Liver (tissue), 3 donors: ENCODE results near the gene PPP1R1B.

Source experiments
- EGR1 ChIP-seq, 2 donors: IDR thresholded peaks; 2 replicates each; pipeline ENCODE4 v1.6.1; 2016 to 2018; ENCODE audit warnings: antibody characterized with exemption in 2 of 2, low read depth in 2 of 2
- GABPA ChIP-seq, 2 donors: IDR thresholded peaks in 1 of 2; conservative IDR thresholded peaks in 1 of 2; 2 replicates each; pipeline ENCODE4 v1.6.1; 2016; ENCODE audit warnings: antibody characterized with exemption in 2 of 2, mild to moderate bottlenecking in 1 of 2, moderate library complexity in 1 of 2
- HNF4G ChIP-seq: IDR thresholded peaks from 2 replicates; pipeline ENCODE4 v1.6.1; 2016; ENCODE audit warnings: antibody characterized with exemption
- JUND ChIP-seq, 2 donors: IDR thresholded peaks; 2 replicates each; pipeline ENCODE4 v1.6.1; 2016; ENCODE audit warnings: antibody characterized with exemption in 2 of 2
- RAD21 ChIP-seq, 2 donors: IDR thresholded peaks; 2 replicates each; pipeline ENCODE4 v1.6.1; 2016; ENCODE audit warnings: antibody characterized with exemption in 2 of 2, mild to moderate bottlenecking in 2 of 2
- SP1 ChIP-seq: IDR thresholded peaks from 2 replicates; pipeline ENCODE4 v1.6.1; 2018; ENCODE audit warnings: antibody characterized with exemption, mild to moderate bottlenecking
- YY1 ChIP-seq: IDR thresholded peaks from 2 replicates; pipeline ENCODE4 v1.6.1; 2016; ENCODE audit warnings: antibody characterized with exemption, mild to moderate bottlenecking
- TF ChIP-seq, protein P1 (sequence below): fragments of 150-350 bp; IDR thresholded peaks from 2 replicates; pipeline ENCODE4 v1.5.1; 2017; ENCODE audit warnings: improper control_type of control experiment, low read depth, low read length; ENCODE audit not compliant: missing input control
- TF ChIP-seq, protein P2 (sequence below): IDR thresholded peaks from 2 replicates; pipeline ENCODE4 v1.6.1; 2016; ENCODE audit warnings: antibody characterized with exemption
- TF ChIP-seq, protein P3 (sequence below): IDR thresholded peaks from 2 replicates; pipeline ENCODE4 v1.6.1; 2016; ENCODE audit warnings: antibody characterized with exemption, mild to moderate bottlenecking
- TF ChIP-seq, protein P4 (sequence below): IDR thresholded peaks from 2 replicates; pipeline ENCODE4 v1.6.1; 2016; ENCODE audit warnings: antibody characterized with exemption
- TF ChIP-seq, protein P5 (sequence below): IDR thresholded peaks from 2 replicates; pipeline ENCODE4 v1.6.1; 2016; ENCODE audit warnings: antibody characterized with exemption
- donor health status: healthy.
- donor health status: healthy.

DNA sequence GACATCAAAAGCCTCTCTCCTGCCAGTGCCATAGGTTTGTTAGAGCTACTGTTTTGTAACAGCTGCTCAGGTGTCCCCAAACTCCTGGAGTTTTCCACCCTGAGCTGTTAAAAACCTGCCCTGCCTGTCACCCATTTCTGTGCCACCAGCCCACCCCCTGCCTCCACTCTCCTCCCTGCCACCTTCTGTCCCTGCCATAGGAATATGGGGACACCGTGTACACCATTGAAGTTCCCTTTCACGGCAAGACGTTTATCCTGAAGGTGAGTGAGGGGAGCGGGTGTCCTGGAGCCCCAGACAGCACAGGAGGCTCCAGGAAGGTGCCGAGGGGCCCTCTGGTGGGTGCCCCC is 33.2 kb downstream of the PPP1R1B start:
- no peak for TF ChIP-seq YY1
- TF ChIP-seq, protein P1, sequence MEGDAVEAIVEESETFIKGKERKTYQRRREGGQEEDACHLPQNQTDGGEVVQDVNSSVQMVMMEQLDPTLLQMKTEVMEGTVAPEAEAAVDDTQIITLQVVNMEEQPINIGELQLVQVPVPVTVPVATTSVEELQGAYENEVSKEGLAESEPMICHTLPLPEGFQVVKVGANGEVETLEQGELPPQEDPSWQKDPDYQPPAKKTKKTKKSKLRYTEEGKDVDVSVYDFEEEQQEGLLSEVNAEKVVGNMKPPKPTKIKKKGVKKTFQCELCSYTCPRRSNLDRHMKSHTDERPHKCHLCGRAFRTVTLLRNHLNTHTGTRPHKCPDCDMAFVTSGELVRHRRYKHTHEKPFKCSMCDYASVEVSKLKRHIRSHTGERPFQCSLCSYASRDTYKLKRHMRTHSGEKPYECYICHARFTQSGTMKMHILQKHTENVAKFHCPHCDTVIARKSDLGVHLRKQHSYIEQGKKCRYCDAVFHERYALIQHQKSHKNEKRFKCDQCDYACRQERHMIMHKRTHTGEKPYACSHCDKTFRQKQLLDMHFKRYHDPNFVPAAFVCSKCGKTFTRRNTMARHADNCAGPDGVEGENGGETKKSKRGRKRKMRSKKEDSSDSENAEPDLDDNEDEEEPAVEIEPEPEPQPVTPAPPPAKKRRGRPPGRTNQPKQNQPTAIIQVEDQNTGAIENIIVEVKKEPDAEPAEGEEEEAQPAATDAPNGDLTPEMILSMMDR = no peak
- TF ChIP-seq, protein P2, sequence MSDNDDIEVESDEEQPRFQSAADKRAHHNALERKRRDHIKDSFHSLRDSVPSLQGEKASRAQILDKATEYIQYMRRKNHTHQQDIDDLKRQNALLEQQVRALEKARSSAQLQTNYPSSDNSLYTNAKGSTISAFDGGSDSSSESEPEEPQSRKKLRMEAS = no peak
- TF ChIP-seq JUND (IDR thresholded peaks at IDR 0.05) = no peak
- no peak for TF ChIP-seq HNF4G
- TF ChIP-seq, protein P3, sequence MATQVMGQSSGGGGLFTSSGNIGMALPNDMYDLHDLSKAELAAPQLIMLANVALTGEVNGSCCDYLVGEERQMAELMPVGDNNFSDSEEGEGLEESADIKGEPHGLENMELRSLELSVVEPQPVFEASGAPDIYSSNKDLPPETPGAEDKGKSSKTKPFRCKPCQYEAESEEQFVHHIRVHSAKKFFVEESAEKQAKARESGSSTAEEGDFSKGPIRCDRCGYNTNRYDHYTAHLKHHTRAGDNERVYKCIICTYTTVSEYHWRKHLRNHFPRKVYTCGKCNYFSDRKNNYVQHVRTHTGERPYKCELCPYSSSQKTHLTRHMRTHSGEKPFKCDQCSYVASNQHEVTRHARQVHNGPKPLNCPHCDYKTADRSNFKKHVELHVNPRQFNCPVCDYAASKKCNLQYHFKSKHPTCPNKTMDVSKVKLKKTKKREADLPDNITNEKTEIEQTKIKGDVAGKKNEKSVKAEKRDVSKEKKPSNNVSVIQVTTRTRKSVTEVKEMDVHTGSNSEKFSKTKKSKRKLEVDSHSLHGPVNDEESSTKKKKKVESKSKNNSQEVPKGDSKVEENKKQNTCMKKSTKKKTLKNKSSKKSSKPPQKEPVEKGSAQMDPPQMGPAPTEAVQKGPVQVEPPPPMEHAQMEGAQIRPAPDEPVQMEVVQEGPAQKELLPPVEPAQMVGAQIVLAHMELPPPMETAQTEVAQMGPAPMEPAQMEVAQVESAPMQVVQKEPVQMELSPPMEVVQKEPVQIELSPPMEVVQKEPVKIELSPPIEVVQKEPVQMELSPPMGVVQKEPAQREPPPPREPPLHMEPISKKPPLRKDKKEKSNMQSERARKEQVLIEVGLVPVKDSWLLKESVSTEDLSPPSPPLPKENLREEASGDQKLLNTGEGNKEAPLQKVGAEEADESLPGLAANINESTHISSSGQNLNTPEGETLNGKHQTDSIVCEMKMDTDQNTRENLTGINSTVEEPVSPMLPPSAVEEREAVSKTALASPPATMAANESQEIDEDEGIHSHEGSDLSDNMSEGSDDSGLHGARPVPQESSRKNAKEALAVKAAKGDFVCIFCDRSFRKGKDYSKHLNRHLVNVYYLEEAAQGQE = no peak
- TF ChIP-seq, protein P4, sequence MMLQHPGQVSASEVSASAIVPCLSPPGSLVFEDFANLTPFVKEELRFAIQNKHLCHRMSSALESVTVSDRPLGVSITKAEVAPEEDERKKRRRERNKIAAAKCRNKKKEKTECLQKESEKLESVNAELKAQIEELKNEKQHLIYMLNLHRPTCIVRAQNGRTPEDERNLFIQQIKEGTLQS = no peak
- no peak for TF ChIP-seq EGR1 (IDR thresholded peaks at IDR 0.05; ENCODE audit: low read depth in 2 of 2)
- TF ChIP-seq, protein P5, sequence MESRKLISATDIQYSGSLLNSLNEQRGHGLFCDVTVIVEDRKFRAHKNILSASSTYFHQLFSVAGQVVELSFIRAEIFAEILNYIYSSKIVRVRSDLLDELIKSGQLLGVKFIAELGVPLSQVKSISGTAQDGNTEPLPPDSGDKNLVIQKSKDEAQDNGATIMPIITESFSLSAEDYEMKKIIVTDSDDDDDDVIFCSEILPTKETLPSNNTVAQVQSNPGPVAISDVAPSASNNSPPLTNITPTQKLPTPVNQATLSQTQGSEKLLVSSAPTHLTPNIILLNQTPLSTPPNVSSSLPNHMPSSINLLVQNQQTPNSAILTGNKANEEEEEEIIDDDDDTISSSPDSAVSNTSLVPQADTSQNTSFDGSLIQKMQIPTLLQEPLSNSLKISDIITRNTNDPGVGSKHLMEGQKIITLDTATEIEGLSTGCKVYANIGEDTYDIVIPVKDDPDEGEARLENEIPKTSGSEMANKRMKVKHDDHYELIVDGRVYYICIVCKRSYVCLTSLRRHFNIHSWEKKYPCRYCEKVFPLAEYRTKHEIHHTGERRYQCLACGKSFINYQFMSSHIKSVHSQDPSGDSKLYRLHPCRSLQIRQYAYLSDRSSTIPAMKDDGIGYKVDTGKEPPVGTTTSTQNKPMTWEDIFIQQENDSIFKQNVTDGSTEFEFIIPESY = no peak
- TF ChIP-seq GABPA (IDR thresholded peaks at IDR 0.05 in 1 of 2, conservative IDR thresholded peaks at IDR 0.05 in 1 of 2) = no peak
- TF ChIP-seq SP1 = no peak
- TF ChIP-seq RAD21 (IDR thresholded peaks at IDR 0.05) = no peak
